ENCODE data around the gene ACSL3.

DNA sequence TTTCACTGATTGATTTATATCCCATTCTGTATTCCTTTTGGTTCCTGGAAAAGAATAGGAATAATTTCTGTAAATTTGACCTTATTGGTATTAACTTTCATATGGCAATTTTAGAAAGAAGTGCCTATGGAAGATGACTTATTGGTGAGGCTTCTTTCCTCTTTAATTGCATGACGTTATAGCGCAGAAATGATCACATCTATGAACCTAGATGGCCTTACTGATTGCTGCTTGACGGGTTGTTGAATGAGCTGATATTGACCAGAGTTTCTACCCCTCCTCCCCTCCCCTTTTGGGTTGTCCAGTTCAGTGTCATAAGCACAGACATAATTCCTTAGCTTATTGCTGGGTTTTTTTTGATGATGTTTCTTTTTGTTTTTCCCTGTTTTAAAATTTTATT is 14.6 kb downstream of the ACSL3 start:
- TF ChIP-seq, protein P1, sequence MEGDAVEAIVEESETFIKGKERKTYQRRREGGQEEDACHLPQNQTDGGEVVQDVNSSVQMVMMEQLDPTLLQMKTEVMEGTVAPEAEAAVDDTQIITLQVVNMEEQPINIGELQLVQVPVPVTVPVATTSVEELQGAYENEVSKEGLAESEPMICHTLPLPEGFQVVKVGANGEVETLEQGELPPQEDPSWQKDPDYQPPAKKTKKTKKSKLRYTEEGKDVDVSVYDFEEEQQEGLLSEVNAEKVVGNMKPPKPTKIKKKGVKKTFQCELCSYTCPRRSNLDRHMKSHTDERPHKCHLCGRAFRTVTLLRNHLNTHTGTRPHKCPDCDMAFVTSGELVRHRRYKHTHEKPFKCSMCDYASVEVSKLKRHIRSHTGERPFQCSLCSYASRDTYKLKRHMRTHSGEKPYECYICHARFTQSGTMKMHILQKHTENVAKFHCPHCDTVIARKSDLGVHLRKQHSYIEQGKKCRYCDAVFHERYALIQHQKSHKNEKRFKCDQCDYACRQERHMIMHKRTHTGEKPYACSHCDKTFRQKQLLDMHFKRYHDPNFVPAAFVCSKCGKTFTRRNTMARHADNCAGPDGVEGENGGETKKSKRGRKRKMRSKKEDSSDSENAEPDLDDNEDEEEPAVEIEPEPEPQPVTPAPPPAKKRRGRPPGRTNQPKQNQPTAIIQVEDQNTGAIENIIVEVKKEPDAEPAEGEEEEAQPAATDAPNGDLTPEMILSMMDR (IDR thresholded peaks at IDR 0.05), result no peak
- TF ChIP-seq POLR2A (IDR thresholded peaks at IDR 0.05), result no peak
